SW480 (cell line): ENCODE measurements around the gene ATP6V1E1.

Experiments
- DNase-seq: peaks from one replicate; pipeline ENCODE4 v3.0.0-alpha.2; 2016; ENCODE audit warnings: low spot score

ATP6V1E1 gene

DNA sequence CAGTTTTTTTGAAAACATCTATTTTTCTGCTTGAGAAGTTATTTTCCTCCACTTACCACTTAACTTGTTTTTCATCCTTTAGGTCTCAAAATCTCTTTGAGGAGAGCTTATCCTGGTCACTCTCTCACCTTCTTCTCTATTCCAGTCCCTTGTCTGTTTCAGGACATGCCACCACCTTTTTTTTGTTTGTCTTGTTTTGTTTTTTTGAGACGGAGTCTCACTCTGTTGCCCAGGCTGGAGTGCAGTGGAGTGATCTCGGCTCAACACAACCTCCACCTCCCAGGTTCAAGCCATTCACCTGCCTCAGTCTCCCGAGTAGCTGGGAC is 5.4 kb upstream of the ATP6V1E1 start:
- no peak for DNase-seq

DNA sequence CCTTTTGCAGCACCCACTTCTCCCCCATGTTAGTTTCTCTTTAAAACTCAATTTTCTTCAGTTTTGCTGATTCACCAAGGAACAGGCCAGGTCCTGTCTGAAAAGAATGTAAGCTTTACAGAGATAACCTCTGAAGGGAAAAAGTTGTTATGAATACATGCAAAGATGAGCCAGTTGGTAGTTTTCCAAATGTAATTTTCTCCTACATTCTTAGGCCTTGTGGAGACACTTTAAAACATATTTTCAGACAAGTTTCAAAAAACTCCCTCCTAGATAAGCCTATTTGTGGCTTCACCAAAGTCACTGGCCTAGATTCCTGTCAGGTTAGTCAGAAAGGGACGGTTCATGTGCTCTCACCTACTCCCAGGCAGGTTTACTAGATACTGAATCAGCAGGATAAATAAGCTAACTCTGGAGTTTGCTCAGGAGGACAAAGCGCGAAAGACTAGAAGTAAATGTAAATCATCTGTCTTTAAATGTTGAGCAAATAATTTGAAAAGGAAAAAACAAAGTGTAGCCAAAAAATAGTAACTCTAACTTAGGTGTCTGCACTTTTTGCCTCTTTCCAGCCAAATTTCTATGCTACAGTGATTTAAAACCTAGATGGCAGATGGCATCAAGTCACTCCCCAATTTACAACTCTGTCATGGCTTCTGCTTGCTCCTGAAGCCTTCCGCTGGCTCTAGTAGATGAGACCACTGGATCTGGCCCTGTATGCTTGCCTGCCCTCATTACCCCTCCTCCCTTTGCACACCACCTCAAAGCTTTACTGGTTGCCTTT is 4.9 kb upstream of the ATP6V1E1 start:
- DNase-seq = peak; percentile 89

DNA sequence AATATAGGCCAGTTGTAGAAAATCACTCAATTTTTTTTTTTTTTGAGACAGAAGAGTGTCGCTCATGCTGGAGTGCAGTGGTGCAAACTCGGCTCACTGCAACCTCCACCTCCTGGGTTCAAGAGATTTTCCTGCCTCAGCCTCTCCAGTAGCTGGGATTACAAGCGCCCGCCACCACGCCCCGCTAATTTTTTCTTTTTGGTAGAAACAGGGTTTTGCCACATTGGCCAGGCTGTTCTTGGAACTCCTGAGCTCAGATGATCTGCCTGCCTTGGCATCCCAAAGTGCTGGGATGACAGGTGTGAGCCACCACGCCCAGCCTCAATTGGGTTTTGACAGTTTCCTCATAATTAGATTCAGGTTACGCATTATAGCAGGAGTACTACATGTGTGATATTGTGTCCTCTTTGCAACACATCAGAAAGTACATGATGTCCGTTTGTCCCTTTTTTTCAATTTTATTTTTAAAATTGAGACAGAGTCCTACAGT is 2.6 kb upstream of the ATP6V1E1 start:
- no peak for DNase-seq

- no peak for DNase-seq
Observed at GRCh38 chr22:17629641-17630040, 1.1 kb upstream of the ATP6V1E1 start.

GRCh38 chr22:17629173-17629489 is 582 bp upstream of the ATP6V1E1 start:
- no peak for DNase-seq

DNA sequence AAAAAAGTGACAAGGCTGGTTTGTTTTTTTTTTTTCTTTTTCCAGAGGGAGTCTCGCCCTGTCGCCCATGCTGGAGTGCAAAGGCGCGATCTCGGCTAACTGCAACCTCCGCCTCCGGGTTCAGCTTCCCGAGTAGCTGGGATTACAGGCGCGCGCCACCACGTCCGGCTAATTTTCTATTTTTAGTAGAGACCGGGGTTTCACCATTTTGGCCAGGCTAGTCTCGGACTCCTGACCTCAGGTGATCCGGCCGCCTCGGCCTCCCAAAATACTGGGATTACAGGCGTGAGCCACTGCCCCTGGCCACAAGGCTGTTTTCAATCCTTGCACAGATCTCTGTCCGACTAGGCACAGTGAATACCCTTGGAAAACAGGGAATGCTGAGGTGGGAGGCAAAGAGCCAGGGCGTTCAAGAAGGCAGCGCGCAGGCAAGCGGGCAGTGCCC is 566 bp downstream of the ATP6V1E1 start:
- DNase-seq = no peak

DNA sequence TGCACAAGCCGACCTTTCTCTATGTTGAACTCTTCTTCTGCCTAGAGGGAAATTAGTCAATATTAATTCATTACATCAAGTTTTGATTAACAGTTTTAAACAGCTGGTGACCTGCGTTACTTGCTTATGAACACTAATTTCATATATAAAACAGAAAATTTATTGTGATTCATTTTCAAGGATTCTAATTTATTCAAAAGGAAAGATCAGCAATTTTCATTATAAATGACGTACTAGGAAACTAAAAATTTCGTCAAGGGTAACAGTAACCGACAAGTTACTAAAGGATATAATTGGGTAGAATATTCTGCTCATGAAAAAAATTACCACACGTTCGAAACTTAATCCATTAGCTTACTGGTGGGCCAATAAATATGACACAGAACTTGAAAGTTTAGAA is 15.3 kb downstream of the ATP6V1E1 start:
- no peak for DNase-seq

DNA sequence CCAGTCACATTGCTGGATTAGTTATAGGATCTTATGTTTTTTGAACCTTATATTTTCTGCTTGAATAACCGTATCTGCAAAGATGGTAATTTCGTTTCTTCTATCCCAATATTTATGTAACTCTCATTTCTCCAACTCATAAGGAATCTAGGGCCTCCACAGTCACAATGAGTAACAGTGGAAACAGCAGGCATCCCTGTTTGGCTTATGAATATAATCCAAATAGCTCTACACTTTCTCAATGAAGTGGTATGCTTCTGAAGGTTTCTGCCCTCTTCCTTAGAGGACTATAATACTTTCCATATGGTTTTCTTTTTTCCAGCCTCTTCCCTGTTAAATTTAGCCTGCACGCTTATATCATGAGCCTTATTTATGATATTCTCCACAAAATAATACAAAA is 16.5 kb downstream of the ATP6V1E1 start:
- no peak for DNase-seq

DNA sequence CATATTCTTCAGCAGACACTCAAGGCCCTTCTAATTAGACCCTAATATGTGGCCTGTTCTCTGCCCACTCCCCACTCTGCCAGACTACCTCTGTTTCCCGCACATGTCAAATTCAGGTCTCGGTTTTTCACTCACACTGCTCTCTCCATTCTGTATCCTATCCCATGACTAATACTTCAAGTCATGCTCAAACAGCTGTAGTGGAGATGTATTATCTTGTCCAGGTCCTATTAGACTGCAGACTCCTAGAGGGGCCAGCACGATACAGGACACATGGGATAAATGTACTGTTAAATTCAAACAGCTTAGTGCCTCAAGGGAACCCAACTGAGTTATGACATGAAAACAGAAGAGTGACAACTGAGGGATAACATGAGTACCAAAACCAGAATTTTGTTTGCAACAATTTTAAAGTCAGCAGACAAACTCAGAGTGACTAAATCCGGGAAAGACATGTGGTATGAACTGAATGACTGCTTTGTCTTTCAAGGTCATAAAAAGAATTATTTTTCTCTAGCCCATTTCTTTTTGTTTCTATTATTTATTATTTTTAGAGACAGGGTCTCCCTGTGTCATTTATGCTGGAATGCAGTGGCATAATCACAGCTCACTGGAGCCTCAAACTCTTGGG is 20.5 kb downstream of the ATP6V1E1 start:
- DNase-seq = no peak

GRCh38 chr22:17606496-17606895 is 22.1 kb downstream of the ATP6V1E1 start:
- DNase-seq = no peak

DNA sequence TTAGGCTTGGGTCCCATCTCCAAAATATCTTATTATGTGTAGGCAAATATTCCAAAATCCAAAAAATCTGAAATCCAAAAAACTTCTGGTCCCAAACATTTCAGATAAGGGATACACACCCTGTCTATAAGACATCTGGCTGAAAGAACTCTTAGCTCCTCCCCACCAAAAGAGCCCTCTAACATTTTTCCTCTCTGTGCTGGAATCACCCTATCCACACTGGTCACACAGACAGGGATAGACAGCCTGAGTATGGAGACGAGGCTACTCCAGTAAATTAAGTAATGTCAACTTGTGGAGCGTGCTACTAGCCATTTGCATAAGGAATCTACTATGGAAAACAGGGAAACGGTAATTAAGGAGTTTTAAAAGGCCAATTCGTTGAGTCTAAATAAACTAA is 24.9 kb downstream of the ATP6V1E1 start:
- DNase-seq = no peak

DNA sequence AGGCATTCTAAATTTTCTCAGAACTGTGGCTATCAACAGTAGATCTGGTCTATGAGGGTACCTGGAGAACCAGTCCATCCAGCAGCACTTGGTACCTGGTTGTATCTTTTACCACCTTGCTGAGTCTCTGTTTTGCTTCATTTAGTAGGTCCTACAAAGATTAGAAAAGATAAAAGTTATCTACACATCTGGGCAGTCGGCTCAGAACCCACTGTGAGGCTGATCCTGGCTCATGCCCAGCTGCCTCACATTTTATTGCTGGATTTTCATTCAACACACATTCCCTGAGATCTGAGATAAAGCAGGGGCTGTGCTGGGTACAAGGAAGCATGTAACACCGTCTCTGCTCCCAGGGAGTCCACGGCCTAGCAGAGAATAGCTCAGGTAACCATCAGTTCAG is 27.5 kb downstream of the ATP6V1E1 start:
- DNase-seq = no peak

GRCh38 chr22:17598318-17598717 is 30.2 kb downstream of the ATP6V1E1 start:
- no peak for DNase-seq

GRCh38 chr22:17597217-17597616 is 31.3 kb downstream of the ATP6V1E1 start:
- no peak for DNase-seq

GRCh38 chr22:17596226-17596625 is 32.3 kb downstream of the ATP6V1E1 start:
- DNase-seq = no peak

DNA sequence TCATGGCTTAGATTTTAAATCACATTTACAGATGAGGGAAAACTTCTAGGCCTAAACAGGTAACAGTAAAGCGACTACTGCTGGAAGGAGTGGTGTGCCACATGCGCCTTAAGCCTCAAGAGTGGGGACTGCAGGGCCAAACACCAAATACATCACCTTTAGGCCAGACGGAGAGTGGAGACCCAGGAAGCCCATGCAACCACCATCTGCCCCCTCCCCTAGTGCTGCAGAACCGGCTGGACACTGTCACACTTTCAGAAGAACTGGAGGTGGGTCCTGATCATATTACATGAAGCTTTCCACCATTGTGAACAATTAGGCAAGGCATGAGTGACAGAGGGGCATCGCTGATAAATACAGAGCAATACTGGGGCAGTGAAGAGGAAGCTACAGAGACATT is 36.3 kb downstream of the ATP6V1E1 start:
- no peak for DNase-seq

DNA sequence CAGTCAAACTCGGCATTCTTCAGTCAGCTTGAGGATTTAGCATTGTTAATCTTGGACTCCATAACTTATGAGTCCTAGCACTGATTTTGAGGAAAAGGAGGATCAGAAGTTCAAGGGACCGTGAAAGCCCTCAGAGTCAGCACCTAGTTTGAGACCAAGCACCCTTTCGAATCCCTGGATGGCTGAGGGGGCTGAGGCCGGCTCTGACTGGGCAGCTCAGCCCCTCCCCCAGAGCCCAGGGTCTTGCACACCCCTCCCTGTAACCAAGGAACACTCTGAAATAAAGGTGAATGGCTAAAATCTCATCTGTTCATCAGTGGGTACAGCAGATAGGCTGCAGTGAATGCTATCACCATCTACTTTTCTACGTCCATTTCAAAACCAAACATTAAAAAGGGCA is 38.0 kb downstream of the ATP6V1E1 start:
- DNase-seq = no peak

GRCh38 chr22:17589810-17590375 is 38.7 kb downstream of the ATP6V1E1 start:
- no peak for DNase-seq

DNA sequence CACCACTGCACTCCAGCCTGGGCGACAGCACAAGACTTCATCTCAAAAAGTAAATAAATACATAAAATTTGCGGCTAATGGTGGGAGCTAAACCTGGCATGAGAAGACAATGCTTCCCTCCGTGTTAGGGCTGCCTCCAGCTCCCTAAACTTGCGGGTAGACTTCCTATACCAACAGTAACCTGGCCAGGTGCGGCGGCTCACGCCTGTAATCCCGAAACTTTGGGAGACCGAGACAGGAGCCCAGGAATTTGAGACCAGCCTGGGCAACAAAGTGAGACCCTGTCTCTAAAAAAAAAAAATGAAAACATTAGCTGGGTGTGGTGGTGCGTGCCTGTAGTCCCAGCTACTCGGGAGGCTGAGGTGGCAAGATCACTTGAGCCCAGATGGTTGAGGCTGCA is 39.9 kb downstream of the ATP6V1E1 start:
- DNase-seq = no peak

DNA sequence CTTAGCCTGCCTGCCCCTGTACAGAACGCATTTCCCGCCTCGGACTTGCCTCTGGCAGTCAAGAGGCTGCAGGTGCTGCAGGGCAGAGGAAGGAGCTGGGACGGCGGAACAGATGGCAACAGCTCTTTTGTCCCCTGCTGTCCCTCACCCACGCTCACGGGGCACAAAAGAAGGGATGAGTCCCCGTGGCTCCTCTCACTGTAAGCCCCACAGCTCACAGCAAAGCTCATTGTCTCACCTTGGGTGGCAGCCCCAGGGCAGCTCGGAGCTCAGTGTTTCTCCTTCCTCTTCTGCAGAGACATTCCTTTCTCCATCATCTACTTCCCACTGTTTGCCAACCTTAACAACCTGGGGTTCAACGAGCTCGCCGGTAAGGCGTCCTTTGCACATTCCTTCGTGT is 40.9 kb downstream of the ATP6V1E1 start:
- no peak for DNase-seq

DNA sequence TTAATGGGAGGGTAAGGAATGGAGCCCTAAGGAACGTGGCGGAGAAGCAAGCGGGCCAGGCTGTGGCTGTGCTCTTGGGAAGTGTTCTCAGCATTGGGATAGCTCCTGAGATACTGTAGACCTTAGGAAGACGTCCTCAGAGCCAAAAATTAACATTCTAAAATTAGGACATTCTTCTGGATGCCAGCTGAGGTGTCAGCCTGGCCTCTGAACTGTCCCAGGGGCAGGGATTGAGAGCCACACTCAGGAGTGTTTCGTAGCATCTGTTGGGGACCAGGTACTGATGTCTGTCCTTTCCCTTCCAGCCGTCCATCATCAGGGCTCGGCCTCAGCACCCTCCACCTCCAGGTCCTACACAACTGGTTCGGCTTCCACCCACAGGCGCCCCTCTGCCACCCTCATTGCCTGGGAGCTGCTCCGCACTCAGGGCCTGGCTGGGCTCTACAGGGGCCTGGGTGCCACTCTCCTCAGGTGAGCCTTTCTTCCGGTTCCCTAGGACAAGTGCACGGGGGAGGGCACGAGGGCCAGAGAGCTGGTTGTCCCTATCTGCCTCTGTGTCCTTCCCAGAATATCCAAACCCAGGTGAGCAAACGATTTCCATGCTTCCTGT is 41.6 kb downstream of the ATP6V1E1 start:
- DNase-seq = no peak

GRCh38 chr22:17583151-17583550 is 45.4 kb downstream of the ATP6V1E1 start:
- no peak for DNase-seq

DNA sequence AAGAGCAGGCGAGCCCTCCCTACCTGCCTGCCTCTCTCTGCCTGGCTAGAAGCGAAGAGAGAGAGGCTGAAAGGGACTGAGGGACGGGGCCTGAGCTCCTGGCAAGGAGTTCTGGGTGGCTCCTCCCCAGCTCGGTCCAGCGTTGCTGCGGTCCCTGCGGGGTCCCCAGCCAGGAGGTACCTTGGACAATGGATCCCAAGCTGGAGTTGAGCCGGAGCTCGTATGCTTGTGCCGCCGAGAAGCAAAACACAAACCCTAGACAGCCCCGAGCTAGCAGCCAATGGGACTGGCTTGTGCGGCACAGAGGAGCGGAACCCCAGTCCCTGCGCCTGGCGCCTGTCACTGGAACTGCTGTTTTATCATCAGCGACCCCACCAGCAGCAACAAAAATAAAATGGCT is 46.9 kb downstream of the ATP6V1E1 start:
- DNase-seq = no peak
